Breast epithelium (tissue), 3 donors: ENCODE data around the gene CXCL17.

Source experiments
- POLR2AphosphoS5 ChIP-seq, 3 donors: sonication (generic); formaldehyde crosslinking; IDR thresholded peaks; one replicate each; pipeline ENCODE4 v1.6.1; 2017; ENCODE audit warnings: antibody characterized with exemption in 3 of 3
- TF ChIP-seq, protein P1 (sequence below), 3 donors: fragments of 450-650 bp; IDR thresholded peaks; one replicate each; pipeline ENCODE4 v1.5.1; 2016 to 2017; ENCODE audit warnings: antibody characterized with exemption in 3 of 3, mild to moderate bottlenecking in 3 of 3, moderate library complexity in 3 of 3

DNA sequence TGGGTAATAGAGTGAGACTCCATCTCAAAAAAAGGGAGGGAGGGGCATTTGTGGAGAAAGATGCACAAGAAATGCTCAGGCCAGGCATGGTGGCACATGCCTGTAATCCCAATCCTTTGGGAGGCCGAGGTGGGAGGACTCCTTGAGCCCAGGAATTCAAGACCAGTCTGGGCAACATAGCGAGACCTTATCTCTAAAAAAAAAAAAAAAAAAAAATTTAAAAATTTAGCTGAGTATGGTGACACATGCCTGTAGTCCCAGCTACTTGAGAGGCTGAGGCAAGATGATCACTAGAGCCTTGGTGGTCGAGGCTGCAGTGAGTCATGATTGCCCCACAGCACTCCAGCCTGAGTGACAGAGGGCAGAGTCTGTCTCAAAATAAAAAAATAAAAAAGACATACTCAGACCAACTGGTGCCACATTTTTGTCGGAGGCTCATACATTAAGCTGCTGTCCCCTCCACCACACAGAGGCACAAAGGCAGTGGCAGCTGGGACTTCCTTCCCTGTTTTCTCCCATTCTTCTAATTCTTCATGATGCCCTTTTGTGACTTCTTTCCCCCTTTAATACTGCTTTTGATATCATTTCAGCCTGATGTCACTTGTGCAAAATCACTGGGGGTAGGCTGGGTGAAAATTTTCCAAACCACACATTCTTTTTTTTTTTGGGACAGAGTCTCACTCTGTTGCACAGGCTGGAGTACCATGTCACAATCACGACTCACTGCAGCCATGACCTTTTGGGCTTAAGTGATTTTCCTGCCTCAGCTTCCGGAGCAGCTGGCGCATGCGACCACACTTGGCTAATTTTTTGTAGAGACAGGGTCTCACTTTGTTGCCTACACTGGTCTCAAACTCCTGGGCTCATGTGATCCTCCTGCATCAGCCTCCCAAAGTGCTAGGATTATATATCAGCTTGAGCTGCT lies 26.8 kb upstream of the CXCL17 start:
- TF ChIP-seq, protein P1, sequence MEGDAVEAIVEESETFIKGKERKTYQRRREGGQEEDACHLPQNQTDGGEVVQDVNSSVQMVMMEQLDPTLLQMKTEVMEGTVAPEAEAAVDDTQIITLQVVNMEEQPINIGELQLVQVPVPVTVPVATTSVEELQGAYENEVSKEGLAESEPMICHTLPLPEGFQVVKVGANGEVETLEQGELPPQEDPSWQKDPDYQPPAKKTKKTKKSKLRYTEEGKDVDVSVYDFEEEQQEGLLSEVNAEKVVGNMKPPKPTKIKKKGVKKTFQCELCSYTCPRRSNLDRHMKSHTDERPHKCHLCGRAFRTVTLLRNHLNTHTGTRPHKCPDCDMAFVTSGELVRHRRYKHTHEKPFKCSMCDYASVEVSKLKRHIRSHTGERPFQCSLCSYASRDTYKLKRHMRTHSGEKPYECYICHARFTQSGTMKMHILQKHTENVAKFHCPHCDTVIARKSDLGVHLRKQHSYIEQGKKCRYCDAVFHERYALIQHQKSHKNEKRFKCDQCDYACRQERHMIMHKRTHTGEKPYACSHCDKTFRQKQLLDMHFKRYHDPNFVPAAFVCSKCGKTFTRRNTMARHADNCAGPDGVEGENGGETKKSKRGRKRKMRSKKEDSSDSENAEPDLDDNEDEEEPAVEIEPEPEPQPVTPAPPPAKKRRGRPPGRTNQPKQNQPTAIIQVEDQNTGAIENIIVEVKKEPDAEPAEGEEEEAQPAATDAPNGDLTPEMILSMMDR (IDR thresholded peaks at IDR 0.05) = no peak
- no peak for TF ChIP-seq POLR2AphosphoS5 (IDR thresholded peaks at IDR 0.05)
